NCI-H460 (cell line): Measurements from ENCODE around the gene DGCR6L. TPM values are rescaled to one million over a fixed set of nuclear protein-coding genes. Genes with fewer than 3 reads are reported as not detected.
"Not testable (repeated sequence)": the region's sequence is repeated elsewhere in the genome, so short reads cannot be mapped to it uniquely, and the experiment has no call there.

ENCODE experiments used
- DNase-seq: peaks from one replicate; pipeline ENCODE4 v3.0.0-alpha.2; 2016; ENCODE audit warnings: low read depth; ENCODE audit errors: extremely low read depth
- polyA plus RNA-seq: library from polyadenylated mRNA; depleted of rRNA; stranded (reverse); fragments of >200 nt; gene quantifications from 2 replicates; pipeline ENCODE4 v1.2.3, GENCODE V29; 2014; cell fraction: nucleus; rRNA removed
- total RNA-seq: library from RNA; depleted of rRNA; stranded (reverse); fragments of >200 nt; shearing (Covaris generic); gene quantifications from 2 replicates; pipeline ENCODE4 v1.2.3, GENCODE V29; 2014; rRNA removed

Gene DGCR6L
- total RNA-seq, result 17.3 TPM in 2 replicates
- polyA plus RNA-seq, result 53.4 and 57.7 TPM in 2 replicates

GRCh38 chr22:20319745-20320658, at the start of gene DGCR6L:
Gene DGCR6L, minus strand, starts transcription at chr22:20320060. Its CDS starts 72 bp downstream, at chr22:20319988.
- DNase-seq, result peak; percentile 85

GRCh38 chr22:20368875-20369274, 49.0 kb upstream of the DGCR6L start:
- not testable (repeated sequence) for DNase-seq

GRCh38 chr22:20366841-20367240, 47.0 kb upstream of the DGCR6L start:
- DNase-seq, result not testable (repeated sequence)

GRCh38 chr22:20364335-20365260, 44.7 kb upstream of the DGCR6L start:
- DNase-seq, result not testable (repeated sequence)

GRCh38 chr22:20362403-20362802, 42.5 kb upstream of the DGCR6L start:
- not testable (repeated sequence) for DNase-seq

GRCh38 chr22:20361752-20362229, 41.9 kb upstream of the DGCR6L start:
- DNase-seq, result not testable (repeated sequence)

GRCh38 chr22:20360866-20361751, 41.2 kb upstream of the DGCR6L start:
- not testable (repeated sequence) for DNase-seq

GRCh38 chr22:20360261-20360660, 40.4 kb upstream of the DGCR6L start:
- DNase-seq, result not testable (repeated sequence)

- DNase-seq, result not testable (repeated sequence)
Observed at GRCh38 chr22:20358503-20359239, 38.8 kb upstream of the DGCR6L start.

- DNase-seq, result not testable (repeated sequence)
Observed at GRCh38 chr22:20357967-20358366, 38.1 kb upstream of the DGCR6L start.

GRCh38 chr22:20356906-20357305, 37.0 kb upstream of the DGCR6L start:
- DNase-seq, result not testable (repeated sequence)

- DNase-seq, result not testable (repeated sequence)
Observed at GRCh38 chr22:20355939-20356636, 36.2 kb upstream of the DGCR6L start.

GRCh38 chr22:20354238-20354975, 34.5 kb upstream of the DGCR6L start:
- DNase-seq, result no peak

GRCh38 chr22:20352536-20352935, 32.7 kb upstream of the DGCR6L start:
- DNase-seq, result not testable (repeated sequence)

GRCh38 chr22:20346553-20346952, 26.7 kb upstream of the DGCR6L start:
- DNase-seq, result not testable (repeated sequence)

- not testable (repeated sequence) for DNase-seq
Observed at GRCh38 chr22:20338291-20338690, 18.4 kb upstream of the DGCR6L start.

GRCh38 chr22:20337807-20338206, 17.9 kb upstream of the DGCR6L start:
- not testable (repeated sequence) for DNase-seq

- DNase-seq, result not testable (repeated sequence)
Observed at GRCh38 chr22:20336561-20336960, 16.7 kb upstream of the DGCR6L start.
